Activated naive CD4-positive, alpha-beta T cell treated with anti-CD3 and anti-CD28 coated beads, Interleukin-2, amount 10 ng/mL, durations not matched to agents 7 days and 5 days (primary cell): ENCODE results near the gene FRK.

Source experiments
- CTCF ChIA-PET: fragments of 350-600 bp; sonication (Branson Sonifier 250); formaldehyde crosslinking; loops from one replicate; lab custom pipeline; 2021; ENCODE audit warnings: antibody characterized with exemption; lab: Charles Lee
- DNase-seq: peaks from one replicate; pipeline ENCODE4 v3.0.0-alpha.2; 2020
- H3K27ac Mint-ChIP-seq: one replicate; pipeline ENCODE4 v1.8.0; 2021; ENCODE audit warnings: mild to moderate bottlenecking, moderate library complexity, mixed read lengths
- H3K27me3 Mint-ChIP-seq: one replicate; pipeline ENCODE4 v1.8.0; 2021; ENCODE audit warnings: mild to moderate bottlenecking, mixed read lengths
- H3K36me3 Mint-ChIP-seq: one replicate; pipeline ENCODE4 v1.8.0; 2021; ENCODE audit warnings: mixed read lengths
- H3K4me1 Mint-ChIP-seq: one replicate; pipeline ENCODE4 v1.8.0; 2021; ENCODE audit warnings: mixed read lengths
- H3K4me3 Mint-ChIP-seq: one replicate; pipeline ENCODE4 v1.8.0; 2021; ENCODE audit warnings: mild to moderate bottlenecking, moderate library complexity, mixed read lengths
- H3K9me3 Mint-ChIP-seq: one replicate; pipeline ENCODE4 v1.8.0; 2021; ENCODE audit warnings: mixed read lengths

FRK gene

GRCh38 chr6:116094041-116094440 lies 33.4 kb upstream of the FRK start:
- Mint-ChIP-seq H3K27ac (no peak overlapping the region), H3K9me3 (peaks cover 15% of the 10 kb centered on the region), H3K4me3 (no peak overlapping the region), H3K4me1 (peaks cover 10% of the 10 kb centered on the region), H3K27me3 (no peaks in the 10 kb centered on the region), H3K36me3 (no peaks in the 10 kb centered on the region)
- CTCF ChIA-PET, result no interaction called here
- DNase-seq, result no peak

- Mint-ChIP-seq H3K27me3 (no peaks in the 10 kb centered on the region), H3K4me3 (no peak overlapping the region), H3K4me1 (peaks cover 6% of the 10 kb centered on the region), H3K27ac (no peak overlapping the region), H3K36me3 (no peaks in the 10 kb centered on the region), H3K9me3 (no peaks in the 10 kb centered on the region)
- CTCF ChIA-PET, result interaction anchor here (0.9 kb wide), 1 partner anchor 22 kb away, joined by 3 read pairs; no protein-coding TSS in a partner anchor
- DNase-seq, result no peak
These were observed 29.6 kb upstream of the FRK start for GRCh38 chr6:116090251-116090650.

- Mint-ChIP-seq H3K4me1 (peaks cover 6% of the 10 kb centered on the region), H3K36me3 (no peaks in the 10 kb centered on the region), H3K27me3 (no peaks in the 10 kb centered on the region), H3K27ac (no peak overlapping the region), H3K9me3 (no peaks in the 10 kb centered on the region), H3K4me3 (no peak overlapping the region)
- CTCF ChIA-PET, result no interaction called here
- no peak for DNase-seq
These were observed 28.3 kb upstream of the FRK start for GRCh38 chr6:116088946-116089345.

- Mint-ChIP-seq H3K27ac (no peak overlapping the region), H3K36me3 (no peaks in the 10 kb centered on the region), H3K9me3 (no peaks in the 10 kb centered on the region), H3K4me3 (no peak overlapping the region), H3K27me3 (no peaks in the 10 kb centered on the region), H3K4me1 (peaks cover 6% of the 10 kb centered on the region)
- DNase-seq, result no peak
- CTCF ChIA-PET, result interaction anchor here (1.7 kb wide), 1 partner anchor 9 kb away, joined by 6 read pairs; no protein-coding TSS in a partner anchor
These were observed 26.8 kb upstream of the FRK start for GRCh38 chr6:116087437-116088027.

GRCh38 chr6:116084284-116084683 lies 23.6 kb upstream of the FRK start:
- Mint-ChIP-seq H3K27ac (no peak overlapping the region), H3K36me3 (no peaks in the 10 kb centered on the region), H3K9me3 (no peaks in the 10 kb centered on the region), H3K4me3 (no peak overlapping the region), H3K27me3 (no peaks in the 10 kb centered on the region), H3K4me1 (no peaks in the 10 kb centered on the region)
- CTCF ChIA-PET, result interaction anchor here (1.2 kb wide), 1 partner anchor 73 kb away, joined by 3 read pairs; no protein-coding TSS in a partner anchor
- no peak for DNase-seq

GRCh38 chr6:116083052-116083451 lies 22.4 kb upstream of the FRK start:
- H3K4me3 Mint-ChIP-seq, result no peak overlapping the region
- H3K36me3 Mint-ChIP-seq, result no peaks in the 10 kb centered on the region
- H3K9me3 Mint-ChIP-seq, result no peaks in the 10 kb centered on the region
- CTCF ChIA-PET, result interaction anchor here (1.1 kb wide), 1 partner anchor 13 kb away, joined by 4 read pairs; no protein-coding TSS in a partner anchor
- H3K4me1 Mint-ChIP-seq, result no peaks in the 10 kb centered on the region
- no peaks in the 10 kb centered on the region for H3K27me3 Mint-ChIP-seq
- H3K27ac Mint-ChIP-seq, result no peak overlapping the region
- DNase-seq, result no peak

GRCh38 chr6:116078945-116079344 lies 18.3 kb upstream of the FRK start:
- no peak for DNase-seq
- Mint-ChIP-seq H3K4me3 (no peak overlapping the region), H3K27me3 (peaks cover 4% of the 10 kb centered on the region), H3K4me1 (no peaks in the 10 kb centered on the region), H3K36me3 (no peaks in the 10 kb centered on the region), H3K9me3 (no peaks in the 10 kb centered on the region), H3K27ac (no peak overlapping the region)
- CTCF ChIA-PET, result no interaction called here

GRCh38 chr6:116078522-116078921 lies 17.8 kb upstream of the FRK start:
- peaks cover 4% of the 10 kb centered on the region for H3K27me3 Mint-ChIP-seq
- no peaks in the 10 kb centered on the region for H3K36me3 Mint-ChIP-seq
- no peaks in the 10 kb centered on the region for H3K9me3 Mint-ChIP-seq
- DNase-seq, result no peak
- CTCF ChIA-PET, result no interaction called here
- no peaks in the 10 kb centered on the region for H3K4me1 Mint-ChIP-seq
- H3K27ac Mint-ChIP-seq, result no peak overlapping the region
- H3K4me3 Mint-ChIP-seq, result no peak overlapping the region

GRCh38 chr6:116074732-116075390 lies 14.2 kb upstream of the FRK start:
- H3K27ac Mint-ChIP-seq, result no peak overlapping the region
- H3K9me3 Mint-ChIP-seq, result no peaks in the 10 kb centered on the region
- no peaks in the 10 kb centered on the region for H3K36me3 Mint-ChIP-seq
- H3K4me1 Mint-ChIP-seq, result peaks cover 3% of the 10 kb centered on the region
- no peak for DNase-seq
- H3K27me3 Mint-ChIP-seq, result peaks cover 4% of the 10 kb centered on the region
- H3K4me3 Mint-ChIP-seq, result no peak overlapping the region
- CTCF ChIA-PET, result no interaction called here

GRCh38 chr6:116073765-116074440 lies 13.2 kb upstream of the FRK start:
- no peak for DNase-seq
- peaks cover 4% of the 10 kb centered on the region for H3K27me3 Mint-ChIP-seq
- H3K4me3 Mint-ChIP-seq, result no peak overlapping the region
- H3K4me1 Mint-ChIP-seq, result peaks cover 3% of the 10 kb centered on the region
- no peaks in the 10 kb centered on the region for H3K9me3 Mint-ChIP-seq
- CTCF ChIA-PET, result interaction anchor here (1.2 kb wide), 1 partner anchor 22 kb away, joined by 3 read pairs; no protein-coding TSS in a partner anchor
- H3K27ac Mint-ChIP-seq, result no peak overlapping the region
- no peaks in the 10 kb centered on the region for H3K36me3 Mint-ChIP-seq

GRCh38 chr6:116072368-116072767 lies 11.7 kb upstream of the FRK start:
- H3K36me3 Mint-ChIP-seq, result no peaks in the 10 kb centered on the region
- H3K4me3 Mint-ChIP-seq, result no peak overlapping the region
- peaks cover 4% of the 10 kb centered on the region for H3K27me3 Mint-ChIP-seq
- CTCF ChIA-PET, result no interaction called here
- H3K27ac Mint-ChIP-seq, result no peak overlapping the region
- H3K9me3 Mint-ChIP-seq, result no peaks in the 10 kb centered on the region
- DNase-seq, result no peak
- peaks cover 3% of the 10 kb centered on the region for H3K4me1 Mint-ChIP-seq

GRCh38 chr6:116070616-116071389 lies 10.1 kb upstream of the FRK start:
- no peaks in the 10 kb centered on the region for H3K36me3 Mint-ChIP-seq
- no peaks in the 10 kb centered on the region for H3K9me3 Mint-ChIP-seq
- H3K27ac Mint-ChIP-seq, result no peak overlapping the region
- H3K27me3 Mint-ChIP-seq, result peaks cover 4% of the 10 kb centered on the region
- CTCF ChIA-PET, result no interaction called here
- no peak for DNase-seq
- H3K4me3 Mint-ChIP-seq, result no peak overlapping the region
- H3K4me1 Mint-ChIP-seq, result peaks cover 3% of the 10 kb centered on the region

- CTCF ChIA-PET, result no interaction called here
- Mint-ChIP-seq H3K36me3 (no peaks in the 10 kb centered on the region), H3K4me1 (peaks cover 3% of the 10 kb centered on the region), H3K27me3 (peaks cover 4% of the 10 kb centered on the region), H3K4me3 (no peak overlapping the region), H3K27ac (no peak overlapping the region), H3K9me3 (no peaks in the 10 kb centered on the region)
- DNase-seq, result no peak
These were observed 9.4 kb upstream of the FRK start for GRCh38 chr6:116070101-116070500.

GRCh38 chr6:116066789-116067188 lies 6.1 kb upstream of the FRK start:
- Mint-ChIP-seq H3K36me3 (no peaks in the 10 kb centered on the region), H3K27me3 (peaks cover 11% of the 10 kb centered on the region), H3K9me3 (no peaks in the 10 kb centered on the region), H3K4me3 (no peak overlapping the region), H3K27ac (no peak overlapping the region), H3K4me1 (no peaks in the 10 kb centered on the region)
- CTCF ChIA-PET, result no interaction called here
- no peak for DNase-seq
